ENCODE results near the gene LRRC75A.

GRCh38 chr17:16433514-16433913, 58.5 kb downstream of the LRRC75A start:
- TF ChIP-seq CTCF (CRISPR knock-in tag; IDR thresholded peaks at IDR 0.05) (no peak), ZBTB2 (CRISPR knock-in tag; IDR thresholded peaks at IDR 0.05; ENCODE audit: low read depth) (no peak), TSC22D2 (CRISPR knock-in tag; IDR thresholded peaks at IDR 0.05; ENCODE audit: borderline replicate concordance) (no peak), HDAC1 (CRISPR knock-in tag; IDR thresholded peaks at IDR 0.05) (no peak), ZNF747 (CRISPR knock-in tag; IDR thresholded peaks at IDR 0.05; ENCODE audit: borderline replicate concordance) (no peak)
